ENCODE measurements around the gene CRMP1.
A peak's percentile ranks its signal among the peaks of the same experiment; 100 is the strongest.

The CRMP1 gene

DNA sequence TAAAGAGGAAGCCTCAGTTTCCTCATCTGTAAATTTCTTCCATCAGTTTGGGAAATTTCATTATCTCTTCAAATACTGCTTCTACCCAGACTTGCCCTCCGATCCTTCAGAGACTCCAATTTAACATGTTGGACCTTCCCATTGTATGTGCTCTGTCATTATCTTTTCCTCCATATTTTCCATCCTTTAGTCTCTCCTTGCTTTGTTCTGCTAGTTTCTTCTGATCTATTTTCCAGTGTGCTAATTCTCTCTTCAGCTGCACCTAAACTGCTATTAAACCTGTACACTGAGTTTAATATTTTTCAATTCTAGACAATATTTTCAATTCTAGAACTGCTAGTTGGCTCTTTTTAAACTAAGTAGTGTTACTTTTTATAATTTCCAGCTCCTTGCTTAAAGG, 116.4 kb downstream of the CRMP1 start:
- no peak overlapping the region for H2AK5ac ChIP-seq (ENCODE audit: low read depth, low read length)

DNA sequence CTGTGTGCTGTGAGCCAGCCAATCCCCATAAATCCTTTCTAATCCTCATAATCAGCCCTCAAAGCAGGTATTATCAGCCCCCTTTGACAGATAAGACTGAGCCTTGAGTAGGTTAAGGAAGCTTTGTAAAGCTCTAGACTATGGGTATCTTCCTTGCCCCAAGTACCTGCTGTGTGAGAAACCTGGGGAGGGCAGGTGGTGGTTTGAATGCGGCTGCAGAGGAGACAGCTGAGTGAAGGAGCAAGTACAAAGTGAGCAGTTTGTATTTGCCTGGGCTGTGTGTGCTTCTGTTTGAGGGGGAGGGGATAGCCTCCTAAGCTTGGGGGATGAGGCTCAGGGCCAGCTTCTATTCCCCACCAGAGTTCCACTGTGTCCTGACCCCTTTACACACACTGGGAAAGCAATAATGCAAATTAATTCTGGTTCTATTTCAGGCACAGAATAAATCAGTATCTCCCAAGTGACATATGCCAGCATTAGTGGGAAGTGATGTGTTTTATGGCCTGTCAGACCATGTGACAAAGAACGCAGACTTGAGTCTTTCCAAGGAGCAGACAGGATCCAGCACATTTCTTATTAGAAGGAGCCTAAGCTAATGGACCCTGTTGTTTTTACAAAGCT, 118.4 kb downstream of the CRMP1 start:
- no peak overlapping the region for H4K8ac ChIP-seq (ENCODE audit: low read depth, low read length)
- no peak overlapping the region for H2BK12ac ChIP-seq (ENCODE audit: low read length)
- H3K4me3 ChIP-seq (ENCODE audit: low read length in 2 of 2): no peak overlapping the region
- peaks cover 14 to 25% of the 10 kb centered on the region in 2 donors for H3K9me3 ChIP-seq (replicated peaks in 1 of 2; ENCODE audit: control insufficient read depth in 2 of 2, insufficient read depth in 1 of 2, low read depth in 1 of 2, low read length in 2 of 2)
- H3K36me3 ChIP-seq (replicated peaks in 1 of 2; ENCODE audit: control insufficient read depth in 2 of 2, insufficient read depth in 2 of 2, low read length in 2 of 2): peaks cover 0 to 3% of the 10 kb centered on the region in 2 donors
- H3K27ac ChIP-seq (replicated peaks; ENCODE audit: low read length): no peak overlapping the region
- no peak overlapping the region for H2AK5ac ChIP-seq (ENCODE audit: low read depth, low read length)
- H4K91ac ChIP-seq (ENCODE audit: low read depth, low read length, poor library complexity): no peak overlapping the region
- no peak overlapping the region for H3K18ac ChIP-seq (ENCODE audit: low read length)
- DNase-seq (ENCODE audit: low spot score): no peak
- no peak overlapping the region for H3K23ac ChIP-seq (ENCODE audit: low read depth, low read length, poor library complexity)
- H3K4ac ChIP-seq (ENCODE audit: low read length): no peak overlapping the region
- H3K9ac ChIP-seq (ENCODE audit: low read depth, low read length, poor library complexity): no peak overlapping the region
- H2BK120ac ChIP-seq (ENCODE audit: low read depth, low read length): no peak overlapping the region
- no peak overlapping the region for H2BK15ac ChIP-seq (ENCODE audit: low read length)
- no peak overlapping the region for H2AFZ ChIP-seq (ENCODE audit: low read length)
- WGBS, 2 donors (ENCODE audit: extremely low coverage in 2 of 2, insufficient read length in 2 of 2, insufficient replicate concordance in 1 of 2): no CpG with 5 or more reads among the region's 2 CpGs
- no peak overlapping the region for H3K4me2 ChIP-seq (ENCODE audit: insufficient read depth, low read length, poor library complexity, severe bottlenecking)
- H3K4me1 ChIP-seq (ENCODE audit: control insufficient read depth in 2 of 2, insufficient read depth in 1 of 2, low read depth in 1 of 2, low read length in 2 of 2): peaks cover 0 to 5% of the 10 kb centered on the region in 2 donors
- no peaks in the 10 kb centered on the region for H3K27me3 ChIP-seq (ENCODE audit: control insufficient read depth in 3 of 3, insufficient read depth in 3 of 3, low read depth in 1 of 3, low read length in 3 of 3)
- no peak overlapping the region for H2BK5ac ChIP-seq (ENCODE audit: low read length)
- H3K79me1 ChIP-seq (ENCODE audit: low read depth, low read length): no peaks in the 10 kb centered on the region
- H3K14ac ChIP-seq (ENCODE audit: low read length): no peak overlapping the region

More for the DNA sequence above, 116.4 kb downstream of the CRMP1 start:
- H2BK5ac ChIP-seq (ENCODE audit: low read length): no peak overlapping the region
- H2BK15ac ChIP-seq (ENCODE audit: low read length): no peak overlapping the region
- H3K36me3 ChIP-seq (replicated peaks in 1 of 2; ENCODE audit: control insufficient read depth in 2 of 2, insufficient read depth in 2 of 2, low read length in 2 of 2): no peaks in the 10 kb centered on the region
- H3K27me3 ChIP-seq (ENCODE audit: control insufficient read depth in 3 of 3, insufficient read depth in 3 of 3, low read depth in 1 of 3, low read length in 3 of 3): no peaks in the 10 kb centered on the region
- no peak overlapping the region for H3K9ac ChIP-seq (ENCODE audit: low read depth, low read length, poor library complexity)
- H3K14ac ChIP-seq (ENCODE audit: low read length): no peak overlapping the region
- H3K4me1 ChIP-seq (ENCODE audit: control insufficient read depth in 2 of 2, insufficient read depth in 1 of 2, low read depth in 1 of 2, low read length in 2 of 2): peaks cover 0 to 5% of the 10 kb centered on the region in 2 donors
- no peak overlapping the region for H3K27ac ChIP-seq (replicated peaks; ENCODE audit: low read length)
- no peak overlapping the region for H3K4ac ChIP-seq (ENCODE audit: low read length)
- H3K79me1 ChIP-seq (ENCODE audit: low read depth, low read length): no peaks in the 10 kb centered on the region
- no peak overlapping the region for H2BK120ac ChIP-seq (ENCODE audit: low read depth, low read length)
- no peak overlapping the region for H2BK12ac ChIP-seq (ENCODE audit: low read length)
- H3K23ac ChIP-seq (ENCODE audit: low read depth, low read length, poor library complexity): no peak overlapping the region
- no CpG with 5 or more reads among the region's 1 CpG for WGBS, 2 donors (ENCODE audit: extremely low coverage in 2 of 2, insufficient read length in 2 of 2, insufficient replicate concordance in 1 of 2)
- H3K4me2 ChIP-seq (ENCODE audit: insufficient read depth, low read length, poor library complexity, severe bottlenecking): no peak overlapping the region
- no peak for DNase-seq (ENCODE audit: low spot score)
- H3K4me3 ChIP-seq (ENCODE audit: low read length in 2 of 2): no peak overlapping the region
- no peak overlapping the region for H4K91ac ChIP-seq (ENCODE audit: low read depth, low read length, poor library complexity)
- H3K18ac ChIP-seq (ENCODE audit: low read length): no peak overlapping the region
- H2AFZ ChIP-seq (ENCODE audit: low read length): no peak overlapping the region
- H4K8ac ChIP-seq (ENCODE audit: low read depth, low read length): no peak overlapping the region
- peaks cover 5 to 25% of the 10 kb centered on the region in 2 donors for H3K9me3 ChIP-seq (replicated peaks in 1 of 2; ENCODE audit: control insufficient read depth in 2 of 2, insufficient read depth in 1 of 2, low read depth in 1 of 2, low read length in 2 of 2)

GRCh38 chr4:5773271-5773555, 119.7 kb downstream of the CRMP1 start:
- Histone ChIP-seq H4K91ac (ENCODE audit: low read depth, low read length, poor library complexity) (no peak overlapping the region), H3K23ac (ENCODE audit: low read depth, low read length, poor library complexity) (no peak overlapping the region), H3K4ac (ENCODE audit: low read length) (no peak overlapping the region), H2AK5ac (ENCODE audit: low read depth, low read length) (no peak overlapping the region), H3K9me3 (replicated peaks in 1 of 2; ENCODE audit: control insufficient read depth in 2 of 2, insufficient read depth in 1 of 2, low read depth in 1 of 2, low read length in 2 of 2) (peaks cover 18 to 35% of the 10 kb centered on the region in 2 donors), H2BK15ac (ENCODE audit: low read length) (no peak overlapping the region), H4K8ac (ENCODE audit: low read depth, low read length) (no peak overlapping the region), H3K4me1 (ENCODE audit: control insufficient read depth in 2 of 2, insufficient read depth in 1 of 2, low read depth in 1 of 2, low read length in 2 of 2) (peaks cover 0 to 5% of the 10 kb centered on the region in 2 donors), H2AFZ (ENCODE audit: low read length) (no peak overlapping the region), H2BK120ac (ENCODE audit: low read depth, low read length) (no peak overlapping the region), H3K27me3 (ENCODE audit: control insufficient read depth in 3 of 3, insufficient read depth in 3 of 3, low read depth in 1 of 3, low read length in 3 of 3) (no peaks in the 10 kb centered on the region), H3K36me3 (replicated peaks in 1 of 2; ENCODE audit: control insufficient read depth in 2 of 2, insufficient read depth in 2 of 2, low read length in 2 of 2) (peaks cover under 1 to 3% of the 10 kb centered on the region in 2 donors), H3K4me3 (ENCODE audit: low read length in 2 of 2) (peak overlapping the region in 1 of 2 donors; percentile 7), H3K79me1 (ENCODE audit: low read depth, low read length) (no peaks in the 10 kb centered on the region), H3K18ac (ENCODE audit: low read length) (no peak overlapping the region), H3K9ac (ENCODE audit: low read depth, low read length, poor library complexity) (no peak overlapping the region), H2BK12ac (ENCODE audit: low read length) (no peak overlapping the region), H3K4me2 (ENCODE audit: insufficient read depth, low read length, poor library complexity, severe bottlenecking) (no peak overlapping the region), H2BK5ac (ENCODE audit: low read length) (peak overlapping the region; percentile 2), H3K14ac (ENCODE audit: low read length) (no peak overlapping the region), H3K27ac (replicated peaks; ENCODE audit: low read length) (no peak overlapping the region)
- no CpG with 5 or more reads among the region's 2 CpGs for WGBS, 2 donors (ENCODE audit: extremely low coverage in 2 of 2, insufficient read length in 2 of 2, insufficient replicate concordance in 1 of 2)
- DNase-seq (ENCODE audit: low spot score): no peak

DNA sequence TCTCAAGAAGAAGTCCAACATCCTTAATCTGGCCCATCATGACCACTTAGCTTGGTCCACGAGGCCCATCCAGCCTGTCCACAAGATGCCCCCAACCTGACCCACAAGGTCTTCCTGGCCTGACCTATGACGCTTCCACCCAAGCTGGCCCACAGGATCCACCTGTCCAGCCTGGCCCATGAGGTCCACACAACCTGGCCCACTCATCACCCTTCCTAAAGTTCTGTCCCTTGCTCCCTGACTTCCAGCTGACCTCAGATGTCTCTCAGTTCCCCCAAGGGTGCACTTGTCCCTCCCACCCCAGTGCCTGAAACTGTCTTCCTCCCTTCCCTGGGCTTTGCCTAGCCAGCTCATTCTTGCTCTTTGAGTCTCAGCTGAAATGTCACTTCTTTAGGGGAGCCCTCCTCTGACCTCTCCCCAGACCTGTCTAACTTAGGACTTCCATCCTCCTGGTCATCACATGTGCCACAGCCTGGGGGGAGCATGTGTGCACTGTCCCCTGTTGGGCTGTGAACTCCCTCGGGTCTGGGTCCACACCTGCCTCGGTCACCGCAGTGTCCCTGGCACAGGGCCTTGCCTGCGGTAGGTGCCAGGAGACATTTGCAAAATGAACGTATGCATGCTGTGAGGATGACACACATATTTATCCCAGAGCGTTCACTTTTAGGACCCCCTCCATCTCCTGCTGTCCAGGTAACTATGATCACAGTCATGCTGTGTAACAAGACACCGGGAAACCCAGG, 120.2 kb downstream of the CRMP1 start:
- Histone ChIP-seq H2BK5ac (ENCODE audit: low read length) (peak overlapping the region; percentile 2), H4K91ac (ENCODE audit: low read depth, low read length, poor library complexity) (no peak overlapping the region), H3K18ac (ENCODE audit: low read length) (peak overlapping the region; percentile 81), H2AFZ (ENCODE audit: low read length) (no peak overlapping the region), H3K4me2 (ENCODE audit: insufficient read depth, low read length, poor library complexity, severe bottlenecking) (no peak overlapping the region), H3K9me3 (replicated peaks in 1 of 2; ENCODE audit: control insufficient read depth in 2 of 2, insufficient read depth in 1 of 2, low read depth in 1 of 2, low read length in 2 of 2) (peaks cover 21 to 40% of the 10 kb centered on the region in 2 donors), H2BK12ac (ENCODE audit: low read length) (no peak overlapping the region), H2AK5ac (ENCODE audit: low read depth, low read length) (no peak overlapping the region), H3K4ac (ENCODE audit: low read length) (peak overlapping the region; percentile 13), H3K79me1 (ENCODE audit: low read depth, low read length) (no peaks in the 10 kb centered on the region), H2BK15ac (ENCODE audit: low read length) (no peak overlapping the region), H3K14ac (ENCODE audit: low read length) (no peak overlapping the region), H2BK120ac (ENCODE audit: low read depth, low read length) (no peak overlapping the region), H4K8ac (ENCODE audit: low read depth, low read length) (no peak overlapping the region), H3K27me3 (ENCODE audit: control insufficient read depth in 3 of 3, insufficient read depth in 3 of 3, low read depth in 1 of 3, low read length in 3 of 3) (no peaks in the 10 kb centered on the region), H3K4me1 (ENCODE audit: control insufficient read depth in 2 of 2, insufficient read depth in 1 of 2, low read depth in 1 of 2, low read length in 2 of 2) (peaks cover 0 to 5% of the 10 kb centered on the region in 2 donors), H3K23ac (ENCODE audit: low read depth, low read length, poor library complexity) (no peak overlapping the region), H3K27ac (replicated peaks; ENCODE audit: low read length) (no peak overlapping the region), H3K9ac (ENCODE audit: low read depth, low read length, poor library complexity) (peak overlapping the region; percentile 70), H3K4me3 (ENCODE audit: low read length in 2 of 2) (peak overlapping the region in 1 of 2 donors; percentile 12), H3K36me3 (replicated peaks in 1 of 2; ENCODE audit: control insufficient read depth in 2 of 2, insufficient read depth in 2 of 2, low read length in 2 of 2) (peaks cover 3% of the 10 kb centered on the region in 2 donors)
- no CpG with 5 or more reads among the region's 9 CpGs for WGBS, 2 donors (ENCODE audit: extremely low coverage in 2 of 2, insufficient read length in 2 of 2, insufficient replicate concordance in 1 of 2)
- DNase-seq (ENCODE audit: low spot score): no peak

Measured in neuronal stem cell (in vitro differentiated cells).